AG20443 (cell line): ENCODE data around the gene ALMS1.
"Not testable (repeated sequence)": the region's sequence is repeated elsewhere in the genome, so short reads cannot be mapped to it uniquely, and the experiment has no call there.

Experiments used
- DNase-seq: peaks from one replicate; pipeline ENCODE4 v3.0.0; 2012; ENCODE audit warnings: low spot score, mixed read lengths

Gene ALMS1

DNA sequence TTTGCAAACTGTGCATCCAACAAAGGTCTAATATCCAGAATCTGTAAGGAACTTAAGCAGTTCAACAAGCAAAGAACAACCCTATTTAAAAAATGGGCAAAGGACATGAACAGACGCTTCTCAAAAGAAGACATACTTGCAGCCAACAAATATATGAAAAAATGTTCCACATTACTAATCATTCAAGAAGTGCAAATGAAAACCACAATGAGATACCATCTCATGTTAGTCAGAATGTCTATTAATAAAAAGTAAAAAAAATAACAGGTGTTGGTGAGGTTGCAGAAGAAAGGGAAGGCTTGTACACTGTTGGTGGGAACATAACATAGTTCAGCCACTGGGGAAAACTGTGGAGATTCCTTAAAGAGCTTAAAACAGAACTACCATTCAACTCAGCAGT is 130.4 kb downstream of the ALMS1 start:
- DNase-seq = no peak

DNA sequence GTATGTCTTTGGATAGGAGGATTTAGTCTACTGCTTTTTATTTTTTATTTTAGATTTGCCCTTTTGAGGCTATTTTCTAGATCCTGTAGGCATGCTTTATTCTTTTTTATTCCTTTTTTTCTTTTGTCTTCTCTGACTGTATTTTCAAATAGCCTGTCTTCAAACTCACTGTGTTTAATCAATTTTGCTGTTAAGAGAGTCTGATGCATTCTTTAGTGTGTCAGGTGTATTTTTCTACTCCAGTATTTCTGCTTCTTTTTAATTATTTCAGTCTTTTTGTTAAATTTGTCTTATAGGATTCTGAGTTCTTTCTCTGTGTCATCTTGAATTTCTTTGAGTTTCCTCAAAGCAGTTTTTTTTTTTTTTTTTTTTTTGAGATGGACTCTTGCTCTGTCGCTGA is 143.1 kb downstream of the ALMS1 start:
- DNase-seq = no peak

DNA sequence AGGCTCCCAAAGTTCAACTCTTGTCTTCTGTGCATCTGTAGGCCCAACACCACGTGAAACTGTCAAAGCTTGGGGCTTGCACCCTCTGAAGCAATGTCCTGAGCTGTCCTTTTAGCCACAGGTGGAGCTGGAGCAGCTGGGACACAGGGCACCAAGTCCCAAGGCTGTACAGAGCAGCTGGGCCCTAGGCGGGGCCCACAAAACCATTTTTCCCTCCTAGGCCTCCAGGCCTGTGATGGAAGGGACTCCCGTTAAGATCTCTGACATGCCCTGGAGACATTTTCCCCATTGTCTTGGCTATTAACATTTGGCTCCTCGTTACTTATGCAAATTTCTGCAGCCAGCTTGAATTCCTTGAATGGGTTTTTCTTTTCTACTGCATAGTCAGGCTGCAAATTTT is 145.1 kb downstream of the ALMS1 start:
- not testable (repeated sequence) for DNase-seq

DNA sequence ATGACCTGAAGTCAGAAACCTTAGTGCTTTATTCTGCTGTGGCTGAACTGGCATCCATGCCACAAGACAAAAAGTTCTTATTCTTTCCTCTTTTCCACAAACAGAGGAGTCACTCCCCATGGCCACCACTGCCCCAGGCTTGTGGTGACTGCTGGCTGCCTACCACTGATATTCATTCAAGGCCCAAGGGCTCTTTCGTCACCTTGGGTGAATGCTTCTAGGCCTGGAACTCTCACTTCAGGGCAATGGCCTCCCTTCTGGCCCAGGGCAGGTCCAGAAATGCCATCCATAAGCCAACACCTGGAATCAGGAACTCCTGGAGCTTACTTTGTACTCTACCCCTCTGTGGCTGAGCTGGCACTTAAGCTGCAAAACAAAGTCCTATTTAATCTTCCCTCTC is 146.7 kb downstream of the ALMS1 start:
- DNase-seq = no peak

DNA sequence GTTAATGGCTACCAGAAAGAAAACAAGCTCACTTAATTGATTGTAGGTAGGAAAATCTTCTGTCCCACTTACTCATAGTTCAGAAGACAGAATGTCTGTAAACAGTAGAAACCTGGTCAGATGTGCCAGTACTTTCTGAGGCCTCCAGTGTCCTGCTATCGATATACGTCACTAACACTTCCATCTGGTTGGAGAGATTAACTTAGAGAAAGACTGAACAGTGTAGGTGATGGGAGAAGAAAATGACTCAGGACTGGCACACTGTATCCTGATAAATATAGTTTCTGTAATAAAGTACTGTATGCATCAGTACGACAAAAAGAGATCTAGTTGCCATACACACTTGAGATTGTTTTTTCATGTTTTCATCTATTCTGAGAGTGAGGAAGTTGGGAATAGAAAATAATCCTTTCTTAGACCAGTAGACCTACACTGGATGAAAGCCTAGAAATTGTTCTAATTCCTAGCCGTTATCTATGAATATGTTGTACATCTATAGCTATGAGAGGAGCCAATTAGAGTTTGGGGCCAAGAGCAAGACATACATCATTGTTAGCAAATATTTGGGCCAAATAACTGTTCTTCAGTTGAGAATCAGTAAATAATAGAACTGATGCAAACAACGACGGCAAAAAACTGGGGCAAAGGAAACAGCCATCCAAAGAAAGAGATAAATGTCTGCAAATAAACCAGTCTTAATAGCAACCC is 150.7 kb downstream of the ALMS1 start:
- DNase-seq = no peak

DNA sequence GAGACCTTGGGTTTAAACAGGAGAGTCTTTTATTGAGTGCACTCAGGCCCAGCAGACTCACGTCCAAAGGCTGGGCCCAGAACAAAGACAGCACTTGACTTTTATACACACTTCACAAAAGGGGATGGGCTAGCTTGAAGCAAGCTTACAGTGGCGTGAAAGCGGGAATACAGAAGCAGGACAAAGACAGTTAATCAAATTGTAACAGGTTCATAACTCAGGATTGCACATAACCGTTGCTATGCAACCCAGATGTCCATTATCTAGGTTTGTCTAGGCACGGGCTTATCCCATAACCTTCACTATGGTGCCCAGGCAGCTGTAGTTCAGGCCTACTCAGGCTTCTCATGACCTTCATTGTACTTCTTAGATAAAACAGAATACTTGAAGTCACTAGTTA is 175.2 kb downstream of the ALMS1 start:
- not testable (repeated sequence) for DNase-seq

DNA sequence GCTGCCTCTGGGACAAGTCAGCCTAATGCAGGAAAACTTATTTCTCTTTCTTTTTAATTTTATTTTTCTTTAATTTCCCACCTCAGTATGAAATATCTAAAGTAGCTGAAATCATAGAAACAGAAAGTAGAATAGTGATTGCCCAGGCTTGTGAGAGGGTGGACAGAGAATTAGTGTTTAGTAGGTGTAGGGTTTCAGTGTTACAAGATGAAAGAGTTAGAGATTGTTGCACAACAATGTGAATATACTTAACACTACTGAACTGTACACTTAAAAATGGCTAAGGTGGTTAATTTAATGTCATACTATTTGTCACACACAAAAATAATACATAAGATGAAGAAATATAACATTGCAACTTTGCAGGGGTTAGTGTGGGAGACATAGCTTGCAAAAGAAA is 175.8 kb downstream of the ALMS1 start:
- no peak for DNase-seq

DNA sequence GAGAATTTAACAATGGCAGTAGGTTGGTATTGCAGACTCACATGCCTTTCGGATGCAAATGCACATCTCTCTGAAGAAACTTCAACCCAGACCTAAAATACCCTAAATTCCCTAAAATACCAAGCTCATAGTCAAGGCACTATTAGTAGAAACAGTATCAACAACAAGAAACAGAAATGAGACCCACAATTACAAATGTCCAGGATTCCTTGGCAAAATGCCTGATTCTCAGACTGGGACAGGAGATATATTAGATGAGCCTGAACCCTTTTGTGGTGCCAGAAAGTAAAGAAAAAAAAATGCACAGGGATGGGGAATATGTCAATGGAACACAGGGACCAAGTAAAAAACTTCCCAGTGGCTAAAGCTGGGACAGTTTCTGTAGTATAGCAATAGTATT is 179.3 kb downstream of the ALMS1 start:
- no peak for DNase-seq

DNA sequence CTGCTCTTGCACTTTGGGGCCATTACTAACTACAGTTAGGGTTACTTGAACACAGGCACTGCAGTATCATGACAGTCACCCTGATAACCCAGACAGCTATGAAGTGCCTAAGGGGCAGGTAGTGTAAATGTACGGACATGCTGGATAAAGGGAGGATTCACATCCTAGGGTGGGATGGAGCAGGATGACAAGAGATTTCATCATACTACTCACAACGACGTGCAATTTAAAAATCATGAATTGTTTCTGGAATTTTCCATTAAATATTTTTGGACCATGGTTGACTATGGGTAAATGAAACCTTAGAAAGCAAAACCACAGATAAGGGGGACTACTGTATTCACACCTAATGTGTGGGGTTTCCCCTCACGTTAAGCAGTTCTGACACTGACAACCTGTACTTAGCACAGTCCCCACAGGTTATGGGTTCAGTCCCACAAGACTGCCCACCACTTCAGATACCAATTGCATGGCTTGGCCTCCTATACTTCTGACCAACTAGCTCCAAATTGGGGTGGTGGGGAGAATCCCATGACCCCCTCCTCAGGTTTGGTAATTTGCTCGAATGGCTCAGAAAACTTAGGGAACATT is 180.7 kb downstream of the ALMS1 start:
- no peak for DNase-seq

DNA sequence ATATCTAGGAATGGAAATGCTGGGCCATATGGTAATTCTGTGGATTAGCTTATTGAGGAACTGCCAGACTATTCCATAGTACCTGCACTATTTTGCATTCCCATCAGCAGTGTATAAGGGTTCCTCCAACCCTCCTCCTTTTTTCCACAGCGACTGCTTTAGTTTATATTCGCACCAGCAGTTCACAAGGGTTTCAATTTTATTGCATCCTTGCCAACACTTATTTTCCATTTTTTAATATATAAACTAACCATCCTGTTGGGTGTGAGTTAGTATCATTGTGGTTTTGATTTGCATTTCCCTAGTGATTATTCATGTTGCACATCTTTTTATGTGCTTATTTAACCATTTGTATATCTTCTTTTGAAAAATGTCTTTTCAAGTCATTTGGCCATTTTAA is 189.6 kb downstream of the ALMS1 start:
- no peak for DNase-seq

DNA sequence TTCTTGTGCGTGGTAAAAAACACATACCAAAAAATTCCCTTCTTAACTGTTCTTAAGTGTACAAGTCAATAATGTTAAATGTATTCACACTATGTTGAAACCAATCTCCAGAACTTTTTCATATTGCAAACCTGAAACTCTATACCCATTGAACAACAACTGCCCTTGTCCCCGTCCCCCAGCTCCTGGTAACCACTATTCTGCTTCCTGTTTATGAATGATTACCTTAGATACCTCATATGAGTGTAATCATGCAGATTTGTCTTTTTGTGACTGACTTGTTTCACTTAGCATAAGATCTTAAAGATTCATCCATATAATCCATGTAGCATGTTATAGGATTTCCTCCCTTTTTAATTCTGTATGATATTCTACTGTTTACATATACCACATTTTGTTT is 196.7 kb downstream of the ALMS1 start:
- no peak for DNase-seq

DNA sequence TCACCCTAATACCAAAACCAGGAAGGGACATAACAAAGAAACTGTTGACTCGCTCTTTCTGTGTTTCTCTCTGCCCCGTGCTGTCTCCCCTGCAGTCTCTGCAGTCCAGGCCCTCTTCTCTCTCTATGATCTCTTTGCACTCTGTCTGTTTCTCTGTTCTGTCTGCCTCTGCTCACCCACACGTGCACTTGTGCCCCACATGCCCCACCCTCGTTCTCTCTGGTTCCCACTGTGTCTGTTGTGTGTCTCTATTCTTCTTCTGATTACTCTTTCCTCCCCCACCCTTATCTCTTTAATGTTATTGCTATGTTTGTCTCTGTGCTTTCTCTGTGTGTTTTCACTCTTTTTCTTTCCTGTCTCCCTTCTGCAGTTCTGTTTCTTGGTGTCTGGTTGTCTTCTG is 202.5 kb downstream of the ALMS1 start:
- no peak for DNase-seq

DNA sequence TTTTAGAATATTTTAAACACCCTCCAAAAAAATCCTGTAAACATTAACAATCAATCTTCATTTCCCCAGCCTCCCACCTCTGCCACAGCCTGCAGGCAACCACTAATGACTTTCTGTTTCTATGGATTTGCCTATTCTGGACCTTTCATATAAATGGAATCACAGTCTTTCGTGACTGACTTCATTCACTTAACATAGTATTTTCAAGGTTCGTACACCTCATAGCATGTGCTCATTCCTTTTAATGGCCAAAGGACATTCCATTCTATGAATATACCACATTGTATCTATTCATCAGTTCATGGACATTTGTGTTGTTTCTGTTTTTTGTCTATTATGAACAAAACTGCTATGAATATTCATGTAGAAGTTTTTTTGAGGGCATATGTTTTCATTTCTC is 208.0 kb downstream of the ALMS1 start:
- no peak for DNase-seq

DNA sequence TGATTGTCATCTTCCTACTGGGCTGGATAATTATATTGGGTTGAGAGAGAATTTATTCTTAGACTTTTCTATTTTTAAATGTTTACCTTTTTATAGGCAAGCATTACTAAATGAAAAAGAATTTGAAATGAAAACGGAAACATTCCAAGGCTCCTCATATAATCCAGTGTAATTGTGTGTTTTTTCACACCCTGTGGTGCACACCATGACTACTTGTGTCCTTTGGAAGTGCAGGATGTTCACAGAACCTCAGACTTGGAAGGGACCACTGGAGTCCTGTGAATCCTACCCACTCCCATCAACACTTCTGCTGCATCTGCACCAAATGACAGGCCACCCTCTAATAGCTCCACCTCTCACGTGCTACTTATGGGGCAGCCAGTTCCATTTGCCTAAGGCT is 208.6 kb downstream of the ALMS1 start:
- DNase-seq = no peak

DNA sequence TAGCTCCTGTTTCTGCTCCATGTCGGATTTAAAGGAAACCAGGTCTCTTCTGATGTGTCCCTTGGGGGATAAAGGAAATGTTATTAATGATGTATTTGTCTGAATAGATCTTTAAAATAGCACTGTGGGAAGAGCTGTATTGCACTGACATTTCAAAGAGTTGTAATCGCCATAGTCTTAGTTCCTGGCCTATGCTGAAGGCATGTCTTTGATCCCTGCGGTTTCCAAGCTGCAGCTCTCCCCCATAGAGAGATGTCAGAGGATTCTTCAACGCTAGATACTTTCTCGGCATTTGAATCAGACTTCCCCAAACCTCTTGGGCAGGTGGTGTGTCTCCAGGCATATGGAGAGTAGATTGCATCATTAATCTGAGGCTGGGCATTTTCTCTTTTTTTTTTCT is 216.1 kb downstream of the ALMS1 start:
- no peak for DNase-seq

DNA sequence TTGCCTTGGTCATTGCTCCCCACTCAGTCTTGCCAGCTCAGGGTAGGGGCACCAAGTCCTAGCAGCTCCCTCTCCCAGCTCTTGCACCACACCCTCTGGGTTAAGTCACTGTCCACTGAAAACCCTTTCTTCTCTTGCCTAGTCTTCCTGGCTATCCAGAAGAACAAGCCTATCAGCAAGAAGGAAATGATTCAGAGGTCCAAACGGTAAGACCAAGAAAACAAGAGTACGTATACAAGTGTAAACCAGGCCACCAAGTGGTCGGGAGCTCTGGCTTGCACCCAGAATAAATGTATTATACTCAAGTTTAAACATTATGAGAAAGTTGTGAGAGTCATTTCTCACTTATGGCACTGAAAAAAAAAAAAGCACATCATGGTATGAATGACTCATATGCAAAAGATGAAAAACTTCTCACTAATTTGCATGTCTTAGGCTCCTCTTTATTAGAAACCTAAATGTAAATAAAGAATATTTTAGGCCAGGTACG is 217.5 kb downstream of the ALMS1 start:
- DNase-seq = not testable (repeated sequence)

DNA sequence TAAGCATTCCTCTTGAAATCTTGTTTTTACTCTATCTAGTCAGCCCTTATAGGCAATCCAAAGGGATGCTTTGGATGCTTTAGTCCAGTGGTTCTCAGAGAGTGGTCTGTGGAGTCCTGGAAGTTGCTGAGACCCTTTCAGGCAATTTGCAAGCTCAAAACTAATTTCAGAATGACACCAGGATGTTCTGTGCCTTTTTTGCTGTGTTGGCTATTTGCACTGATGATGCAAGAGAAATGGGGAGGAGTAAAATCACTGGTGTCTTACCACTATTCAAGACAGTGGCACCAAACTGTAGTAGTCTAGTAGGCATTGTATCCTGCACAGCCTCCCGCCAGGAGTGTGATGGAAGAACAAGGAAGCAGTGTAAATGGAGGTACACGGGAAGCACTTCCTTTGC is 219.0 kb downstream of the ALMS1 start:
- not testable (repeated sequence) for DNase-seq

DNA sequence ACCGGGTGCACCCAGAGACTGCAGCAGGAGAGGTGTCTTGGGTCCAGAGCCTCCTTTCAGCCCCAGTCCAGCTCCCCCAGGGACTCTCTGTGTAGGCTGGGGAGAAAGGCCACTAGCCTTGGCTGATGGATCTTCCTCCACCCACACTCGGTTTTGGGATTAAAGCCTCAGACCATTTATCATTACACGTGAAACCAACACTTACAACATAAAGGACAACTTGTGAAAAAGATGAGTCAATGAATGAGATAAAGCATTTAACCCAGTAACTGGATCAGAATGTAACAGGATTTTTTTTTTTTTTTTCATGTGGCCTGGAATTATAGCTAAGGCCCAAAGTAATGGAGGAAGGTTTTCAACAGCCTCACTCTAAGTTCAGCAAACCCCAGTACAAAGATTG is 224.5 kb downstream of the ALMS1 start:
- DNase-seq = no peak

DNA sequence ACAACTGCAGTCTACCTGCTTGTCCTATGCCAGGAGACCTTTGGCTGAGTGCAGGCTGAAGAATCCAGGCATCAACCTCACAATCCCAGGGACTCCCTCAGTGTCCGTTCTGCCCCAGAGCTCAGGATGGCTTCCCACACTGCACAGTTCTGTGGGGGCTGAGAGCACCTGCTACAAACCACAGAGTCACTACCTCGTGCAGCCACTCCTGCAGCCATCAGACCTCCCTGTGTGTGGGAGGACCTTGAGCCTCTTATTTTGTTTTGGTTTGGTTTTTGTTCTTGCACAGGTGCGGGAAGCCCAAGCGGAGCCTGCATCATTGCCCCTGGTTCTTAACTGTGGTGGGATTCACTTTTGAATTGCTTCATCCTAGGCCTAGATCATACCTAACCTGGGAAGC is 225.6 kb downstream of the ALMS1 start:
- no peak for DNase-seq

DNA sequence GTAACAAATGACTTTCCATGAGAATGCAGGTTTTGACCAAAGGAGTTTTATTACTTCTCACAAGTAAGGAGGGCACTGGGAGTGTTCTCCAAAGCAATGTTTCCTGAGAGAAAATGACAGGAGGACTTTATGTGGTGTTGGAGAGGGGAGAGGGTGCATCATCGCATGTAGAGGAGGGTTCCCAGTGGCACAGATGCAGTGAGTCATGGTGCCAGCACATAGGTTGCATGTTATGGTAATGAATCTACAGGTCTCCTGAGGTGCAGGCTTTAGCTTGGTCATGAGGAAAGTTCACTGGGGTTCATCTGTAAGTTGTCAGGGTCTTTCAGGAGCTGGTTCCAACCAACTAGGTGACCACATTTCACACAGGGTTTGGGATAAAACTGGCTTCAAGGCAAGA is 226.2 kb downstream of the ALMS1 start:
- no peak for DNase-seq

DNA sequence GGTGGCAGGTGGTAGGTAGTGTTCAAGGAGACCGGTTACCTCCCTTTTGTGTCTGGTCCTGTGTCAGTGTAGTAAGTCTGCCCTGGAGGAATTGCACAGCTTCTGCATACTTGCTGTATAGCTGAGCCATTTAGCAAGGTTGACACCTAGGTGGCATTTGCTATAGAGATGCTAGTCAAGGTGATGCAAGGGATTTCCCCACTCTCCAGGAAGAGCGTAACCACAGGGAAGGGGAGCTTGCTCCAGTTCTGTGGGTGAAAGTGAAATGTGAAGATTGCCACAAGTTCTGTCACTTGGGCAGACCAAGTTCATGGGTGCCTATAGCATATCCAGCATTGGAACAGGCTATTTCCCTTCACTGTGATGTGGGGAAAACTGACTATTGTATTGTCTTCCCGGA is 228.5 kb downstream of the ALMS1 start:
- no peak for DNase-seq

DNA sequence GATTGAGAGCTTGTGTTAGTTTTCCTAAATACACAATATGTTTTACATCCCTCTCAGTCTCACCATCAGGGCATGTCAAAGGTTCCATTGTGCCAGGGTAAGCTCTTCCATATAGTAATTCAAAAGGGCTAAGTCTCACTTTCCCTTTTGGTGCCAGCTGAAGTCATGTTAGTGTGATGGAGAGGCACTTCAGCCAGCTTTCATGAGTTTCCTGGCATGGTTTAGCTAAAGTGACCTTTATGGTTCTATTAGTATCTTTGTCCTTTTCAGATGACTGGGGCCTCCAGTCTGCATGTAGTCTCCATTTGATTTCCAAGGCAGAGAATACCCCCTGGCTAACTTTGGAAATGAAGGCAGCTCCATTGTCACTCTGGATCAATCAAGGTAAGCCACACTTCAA is 229.4 kb downstream of the ALMS1 start:
- DNase-seq = no peak

DNA sequence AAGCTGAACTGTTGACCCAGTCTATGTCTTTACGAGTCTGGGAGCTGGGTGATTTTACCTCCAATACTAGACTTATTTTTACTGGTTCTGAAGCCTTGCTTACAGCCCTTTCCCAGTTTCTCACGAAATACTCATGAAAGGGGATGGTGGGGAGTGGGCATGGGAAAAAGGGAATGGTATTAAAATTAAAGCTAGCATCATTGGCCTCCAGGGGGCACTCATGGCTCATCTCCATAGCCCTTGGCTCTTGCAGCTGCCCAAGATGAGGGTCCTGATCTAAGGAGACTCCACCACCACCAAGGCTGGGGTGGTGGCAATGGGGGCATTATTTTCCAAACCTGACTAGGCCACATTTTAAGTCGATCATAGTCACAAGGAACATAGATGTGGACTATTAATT is 234.3 kb downstream of the ALMS1 start:
- not testable (repeated sequence) for DNase-seq

DNA sequence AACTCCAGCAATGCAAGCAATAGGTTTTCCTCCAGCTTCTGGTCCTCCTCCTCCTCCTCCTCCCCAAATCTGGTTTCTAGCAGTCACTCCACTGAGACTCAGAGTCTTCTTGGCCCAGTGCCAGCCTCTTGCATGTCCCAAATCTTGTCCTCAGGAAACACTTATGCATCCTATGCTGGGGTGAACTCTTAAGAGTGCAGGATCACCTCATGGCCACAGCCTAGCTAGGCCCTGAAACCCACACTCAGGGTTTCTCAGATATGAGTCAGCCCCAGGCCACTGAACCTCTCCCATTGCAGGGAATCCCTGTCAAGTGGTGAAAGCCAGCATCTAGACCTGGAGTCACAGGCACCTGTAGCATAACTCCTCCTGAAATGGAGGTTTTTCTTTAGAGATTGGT is 238.4 kb downstream of the ALMS1 start:
- not testable (repeated sequence) for DNase-seq
